MG63 (cell line): Measurements from ENCODE around the gene CALCOCO1. TPM values are rescaled to one million over a fixed set of nuclear protein-coding genes. Genes with fewer than 3 reads are reported as not detected.

Experiments used
- DNase-seq: peaks from one replicate; pipeline ENCODE4 v3.0.0-alpha.2; 2020
- H3K27me3 ChIP-seq: fragments of 250-450 bp; sonication (Bioruptor Pico); 2 replicates; pipeline ENCODE4 v1.5.1; 2020; ENCODE audit warnings: mild to moderate bottlenecking, moderate library complexity
- H3K36me3 ChIP-seq: fragments of 250-450 bp; sonication (Bioruptor Pico); 2 replicates; pipeline ENCODE4 v1.5.1; 2020; ENCODE audit warnings: mild to moderate bottlenecking, moderate library complexity
- H3K4me3 ChIP-seq: fragments of 250-450 bp; sonication (Bioruptor Pico); 2 replicates; pipeline ENCODE4 v1.5.1; 2020; ENCODE audit warnings: mild to moderate bottlenecking, moderate library complexity
- H3K9me3 ChIP-seq: fragments of 250-450 bp; sonication (Bioruptor Pico); 2 replicates; pipeline ENCODE4 v1.5.1; 2020; ENCODE audit warnings: mild to moderate bottlenecking, moderate library complexity
- total RNA-seq: library from RNA; depleted of rRNA; stranded (reverse); fragments of >200 nt; shearing (Covaris generic); gene quantifications from 2 replicates; pipeline ENCODE4 v1.2.3, GENCODE V29; 2014; ENCODE audit warnings: low replicate concordance

Gene CALCOCO1
- total RNA-seq, 1 experiment from 2014 or later: 42.4 TPM

DNA sequence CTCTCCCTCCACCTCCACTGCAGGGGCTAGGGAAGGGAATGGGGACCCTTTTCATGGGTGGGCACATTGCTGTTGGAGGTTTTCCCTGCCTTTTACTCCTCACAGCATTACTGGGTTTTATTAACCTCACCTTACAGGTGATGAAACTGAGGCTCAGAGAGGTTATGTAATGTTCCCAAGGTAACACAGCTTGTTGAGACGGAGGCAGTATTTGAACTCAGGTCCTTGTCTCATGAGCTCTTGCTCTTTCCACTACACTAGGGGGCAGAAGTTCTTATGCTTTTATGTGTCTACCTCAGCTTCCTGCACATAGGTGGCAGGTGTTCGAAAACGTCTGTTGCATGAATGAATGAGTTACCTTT lies 12.9 kb upstream of the CALCOCO1 start:
- no peak overlapping the region for H3K4me3 ChIP-seq
- H3K27me3 ChIP-seq: no peaks in the 10 kb centered on the region
- no peaks in the 10 kb centered on the region for H3K36me3 ChIP-seq
- no peaks in the 10 kb centered on the region for H3K9me3 ChIP-seq
- DNase-seq: no peak

DNA sequence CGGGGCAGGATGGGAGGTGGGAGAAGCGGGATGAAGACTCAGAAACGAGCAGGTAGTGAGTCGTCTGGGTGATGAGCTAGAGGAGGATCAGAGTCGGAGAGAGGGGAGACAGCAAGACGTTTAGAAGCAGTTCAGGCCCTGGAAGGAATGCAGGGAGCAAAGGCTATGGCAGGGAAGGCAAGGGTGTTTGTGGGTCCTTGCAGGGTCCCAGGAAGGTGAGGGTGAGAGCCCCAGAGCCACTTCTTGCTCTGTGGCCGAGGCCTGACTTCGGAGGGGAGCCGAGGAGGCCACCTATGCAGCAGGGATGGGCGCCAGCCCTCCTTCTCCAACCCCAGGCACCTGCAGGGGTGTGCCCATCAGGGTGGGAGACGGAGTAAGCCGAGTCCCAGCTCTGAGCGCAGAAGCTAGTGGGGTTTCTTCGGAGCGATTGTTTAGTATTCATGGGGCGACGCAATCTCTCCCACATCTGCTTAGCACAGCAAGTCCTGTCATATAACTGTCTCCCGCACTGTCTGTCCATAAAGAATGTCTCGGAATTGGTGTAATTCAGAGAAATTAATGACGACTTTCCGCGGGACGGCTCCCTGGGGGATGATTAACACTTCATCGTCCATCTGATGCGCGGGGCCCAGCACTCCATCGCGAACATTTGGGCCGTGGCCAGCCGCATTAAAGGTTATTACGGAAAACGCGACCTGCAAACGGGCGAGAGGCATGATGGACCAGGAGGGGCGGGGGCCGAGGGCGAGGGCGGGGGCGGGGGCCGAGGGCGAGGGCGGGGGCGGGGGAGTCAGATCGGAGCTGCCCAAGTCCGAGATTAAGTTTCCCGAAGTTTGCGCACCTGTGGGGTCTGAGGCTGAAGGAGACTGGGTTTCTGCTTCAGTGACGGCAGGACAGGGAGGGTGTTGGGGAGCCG lies 12.2 kb upstream of the CALCOCO1 start:
- Histone ChIP-seq H3K27me3 (no peaks in the 10 kb centered on the region), H3K4me3 (no peak overlapping the region), H3K9me3 (no peaks in the 10 kb centered on the region), H3K36me3 (no peaks in the 10 kb centered on the region)
- DNase-seq: no peak

DNA sequence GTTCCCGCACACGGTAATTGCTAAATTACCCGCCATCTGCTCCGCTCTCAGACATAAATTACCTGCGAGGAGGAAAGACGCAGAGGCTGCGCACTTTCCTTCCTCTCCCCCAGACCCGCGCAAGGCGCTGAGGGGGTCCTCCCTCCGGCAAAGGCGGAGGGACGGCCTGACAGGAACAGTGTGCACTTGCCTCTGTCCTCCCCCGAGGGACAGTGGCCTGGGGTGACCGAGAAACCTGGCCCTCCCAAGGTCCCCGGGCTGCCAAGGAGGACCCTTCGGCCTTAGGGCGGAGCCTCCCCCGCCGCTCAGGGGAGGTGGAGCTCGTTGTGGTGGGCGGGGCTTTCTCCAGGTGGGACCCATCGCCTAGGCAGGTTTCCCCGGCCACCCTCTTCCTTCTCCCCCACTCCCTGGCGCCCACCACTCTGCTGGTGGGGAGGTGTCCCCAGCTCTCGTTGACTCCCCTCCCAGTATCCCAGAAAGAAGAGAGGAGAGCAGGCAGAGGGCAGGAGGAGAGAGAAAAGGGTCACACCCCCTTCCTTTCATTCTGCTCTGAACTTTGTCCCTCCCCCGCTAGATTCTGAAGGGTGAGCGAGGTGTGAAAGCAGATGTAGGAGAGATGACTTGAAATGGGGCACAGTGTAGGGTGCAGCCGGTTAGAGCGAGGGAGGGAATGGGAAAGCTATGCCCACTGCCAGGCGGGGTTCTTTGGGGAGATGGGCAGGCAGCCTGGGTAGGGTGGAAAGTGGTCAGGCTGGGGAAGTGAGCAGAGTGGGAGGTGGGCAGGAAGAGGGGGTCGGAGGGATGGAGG lies 11.4 kb upstream of the CALCOCO1 start:
- no peaks in the 10 kb centered on the region for H3K27me3 ChIP-seq
- H3K9me3 ChIP-seq: no peaks in the 10 kb centered on the region
- DNase-seq: no peak
- no peak overlapping the region for H3K4me3 ChIP-seq
- no peaks in the 10 kb centered on the region for H3K36me3 ChIP-seq

DNA sequence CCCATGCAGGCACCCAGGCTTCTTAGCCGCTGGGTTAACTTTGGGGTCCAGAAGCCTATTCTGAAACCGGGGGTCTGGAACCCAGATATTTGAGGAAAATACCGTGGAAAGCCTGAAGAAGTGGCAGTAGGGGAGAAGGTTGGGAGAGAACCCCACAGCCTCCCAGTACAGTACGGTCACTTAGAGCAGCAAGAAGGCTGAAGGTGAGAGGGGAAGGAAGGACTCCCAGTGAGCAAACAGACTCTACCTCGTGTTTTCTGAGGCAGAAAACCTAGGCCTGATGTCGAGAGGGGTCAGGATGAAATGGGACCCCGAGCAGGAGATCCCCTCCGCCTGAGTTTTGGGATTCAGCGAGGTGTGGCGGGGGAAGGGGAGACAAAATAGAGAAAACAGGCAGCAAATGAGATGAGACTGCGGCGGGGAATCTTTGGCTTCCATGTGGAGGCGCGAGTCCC lies 10.7 kb upstream of the CALCOCO1 start:
- no peak overlapping the region for H3K4me3 ChIP-seq
- no peaks in the 10 kb centered on the region for H3K27me3 ChIP-seq
- H3K36me3 ChIP-seq: no peaks in the 10 kb centered on the region
- no peak for DNase-seq
- no peaks in the 10 kb centered on the region for H3K9me3 ChIP-seq

DNA sequence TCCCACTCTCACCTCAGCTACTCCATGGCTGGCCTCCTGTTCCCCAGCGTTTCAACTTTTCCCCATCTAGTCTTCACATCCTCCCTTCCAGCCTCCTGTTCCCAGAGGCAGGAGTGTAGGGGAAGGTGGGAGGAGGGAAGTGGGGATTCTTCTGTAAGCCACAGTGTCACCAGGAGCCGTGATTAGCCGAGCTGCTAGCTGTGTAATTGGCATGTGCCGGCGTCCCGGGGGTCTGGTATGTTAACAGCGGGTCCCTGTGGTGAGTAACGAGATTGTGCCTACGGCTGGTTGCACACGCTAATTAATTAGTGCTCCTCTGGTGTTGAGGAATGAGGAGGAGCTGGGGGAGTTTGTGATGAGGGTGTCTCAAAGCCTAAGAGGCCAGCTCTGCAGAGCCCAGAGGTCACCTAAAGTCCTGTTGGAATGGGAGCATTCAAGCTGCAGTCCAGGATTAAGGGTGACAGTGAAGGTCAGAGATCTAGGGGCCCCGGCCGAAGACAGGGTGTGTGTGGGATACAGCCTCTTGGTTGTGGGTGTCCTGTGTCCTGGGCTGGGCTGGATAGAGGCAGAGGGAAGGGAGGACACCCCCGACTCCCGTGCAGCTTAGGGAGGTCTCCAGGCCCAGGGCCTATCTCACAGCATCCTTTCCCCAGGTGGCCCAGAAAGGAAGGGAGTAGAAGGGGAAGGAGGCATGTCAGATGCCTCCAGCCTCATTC lies 10.0 kb upstream of the CALCOCO1 start:
- Histone ChIP-seq H3K27me3 (no peaks in the 10 kb centered on the region), H3K4me3 (no peak overlapping the region), H3K9me3 (no peaks in the 10 kb centered on the region), H3K36me3 (no peaks in the 10 kb centered on the region)
- DNase-seq: no peak

DNA sequence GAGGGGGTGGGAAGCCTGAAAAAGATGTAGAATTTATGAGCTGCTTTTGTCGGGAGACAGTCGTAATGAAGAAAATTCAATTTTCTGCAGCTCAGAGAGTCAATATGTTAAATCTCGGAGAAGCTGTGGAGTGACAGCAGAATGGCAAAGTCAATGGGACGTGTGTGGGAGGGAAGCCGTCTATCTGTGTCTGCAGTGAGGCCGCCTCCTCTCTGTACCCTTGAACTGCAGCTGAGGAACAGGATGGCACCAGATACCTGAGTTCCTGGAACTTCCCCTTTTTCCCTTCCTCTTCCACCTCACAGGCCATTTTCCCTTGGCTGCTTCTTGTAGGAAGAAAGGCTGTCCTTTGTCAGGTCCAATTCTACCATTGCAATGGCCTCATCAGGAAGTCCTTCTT lies 9.3 kb upstream of the CALCOCO1 start:
- Histone ChIP-seq H3K4me3 (no peak overlapping the region), H3K9me3 (no peaks in the 10 kb centered on the region), H3K27me3 (no peaks in the 10 kb centered on the region), H3K36me3 (no peaks in the 10 kb centered on the region)
- DNase-seq: no peak

DNA sequence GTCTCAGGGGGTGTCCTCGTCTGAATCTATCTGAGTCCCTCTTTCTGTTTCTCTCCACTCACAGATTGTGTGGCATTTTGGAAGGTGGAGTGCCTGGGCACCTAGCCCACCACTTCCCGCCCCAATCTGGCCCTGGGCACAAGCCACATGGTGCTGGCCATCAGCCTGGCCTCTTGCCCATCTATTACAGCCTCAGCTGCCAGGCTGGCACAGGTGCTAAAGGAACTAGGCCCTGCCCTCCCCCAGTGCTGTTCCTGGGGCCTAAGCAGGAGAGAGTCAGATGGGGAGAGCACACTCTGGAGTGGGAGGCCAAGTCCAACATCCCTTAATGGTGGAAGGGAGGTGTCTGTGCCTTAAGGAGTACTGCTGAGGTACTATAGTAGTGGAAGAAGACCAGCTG lies 8.3 kb upstream of the CALCOCO1 start:
- H3K27me3 ChIP-seq: no peaks in the 10 kb centered on the region
- no peak for DNase-seq
- no peaks in the 10 kb centered on the region for H3K9me3 ChIP-seq
- no peaks in the 10 kb centered on the region for H3K36me3 ChIP-seq
- no peak overlapping the region for H3K4me3 ChIP-seq

DNA sequence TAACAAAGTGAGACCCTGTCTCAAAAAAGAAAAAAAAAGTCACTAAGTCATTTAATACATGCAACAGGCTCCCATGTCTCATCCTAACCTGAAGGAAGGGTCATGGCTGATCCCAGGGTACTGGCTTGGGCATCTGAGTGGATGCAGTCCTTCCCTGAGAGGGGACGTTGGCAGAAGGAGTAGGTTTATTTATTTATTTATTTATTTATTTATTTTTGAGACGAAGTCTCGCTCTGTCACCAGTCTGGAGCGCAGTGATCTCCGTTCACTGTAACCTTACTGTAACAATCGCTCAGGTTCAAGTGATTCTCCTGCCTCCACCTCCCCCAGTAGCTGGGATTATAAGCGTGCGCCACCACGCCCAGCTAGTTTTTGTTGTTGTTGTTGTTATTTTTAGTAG lies 7.2 kb upstream of the CALCOCO1 start:
- Histone ChIP-seq H3K9me3 (no peaks in the 10 kb centered on the region), H3K4me3 (no peak overlapping the region), H3K27me3 (no peaks in the 10 kb centered on the region), H3K36me3 (no peaks in the 10 kb centered on the region)
- DNase-seq: no peak

DNA sequence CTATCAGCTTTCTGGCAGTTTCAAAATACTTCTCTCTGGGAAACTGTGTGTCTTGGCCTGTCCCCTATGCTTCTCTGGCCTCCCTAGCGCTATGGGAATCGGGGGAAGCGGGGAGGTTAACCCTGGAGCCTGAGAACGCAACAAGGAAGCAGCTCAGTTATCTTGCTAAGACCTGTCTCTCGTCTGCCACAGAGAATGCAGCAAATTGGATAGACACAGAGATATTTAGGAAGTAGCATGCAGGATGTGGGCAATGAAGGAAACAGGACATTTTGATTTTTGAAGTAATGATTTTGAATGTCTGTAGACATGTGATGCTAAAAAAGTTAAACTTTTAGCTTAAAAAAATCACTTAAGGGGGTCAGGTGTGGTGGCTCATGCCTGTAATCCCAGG lies 6.6 kb upstream of the CALCOCO1 start:
- H3K4me3 ChIP-seq: no peak overlapping the region
- no peaks in the 10 kb centered on the region for H3K27me3 ChIP-seq
- no peak for DNase-seq
- no peaks in the 10 kb centered on the region for H3K36me3 ChIP-seq
- H3K9me3 ChIP-seq: no peaks in the 10 kb centered on the region

DNA sequence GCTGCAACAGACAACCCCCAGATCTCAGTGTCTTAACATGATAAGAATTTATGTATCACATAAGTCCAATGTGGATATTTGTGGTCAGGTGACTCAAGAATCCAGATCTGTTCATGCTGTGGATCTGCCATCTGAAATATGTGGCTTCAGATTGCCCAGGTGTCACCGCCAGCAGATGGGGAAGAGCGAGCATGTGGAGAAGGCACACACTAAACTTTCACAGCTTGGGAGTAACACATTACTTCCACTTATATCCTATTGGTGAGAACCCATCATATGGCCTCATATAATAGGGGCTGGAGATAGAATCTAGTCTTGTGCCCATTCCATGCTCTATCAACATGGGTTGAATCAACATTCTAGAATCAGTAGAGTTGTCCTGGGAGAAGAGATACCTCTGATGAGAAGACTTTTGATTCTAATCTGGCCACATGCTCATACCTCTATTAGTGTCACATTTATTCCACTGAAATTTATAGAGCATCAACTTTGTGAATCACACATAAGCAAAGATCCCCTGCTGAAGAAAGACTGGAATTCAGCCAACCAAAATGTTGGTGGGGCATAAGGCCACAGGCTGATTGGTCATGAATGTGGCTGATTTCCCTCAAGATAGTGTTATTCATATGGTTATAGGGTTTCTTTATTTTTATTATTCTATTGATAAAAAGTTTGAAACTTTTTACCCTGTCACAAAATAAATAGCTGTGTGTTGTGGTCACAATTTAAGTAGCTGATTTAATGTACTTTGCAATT lies 6.0 kb upstream of the CALCOCO1 start:
- no peaks in the 10 kb centered on the region for H3K9me3 ChIP-seq
- no peaks in the 10 kb centered on the region for H3K27me3 ChIP-seq
- DNase-seq: no peak
- no peaks in the 10 kb centered on the region for H3K36me3 ChIP-seq
- H3K4me3 ChIP-seq: no peak overlapping the region

DNA sequence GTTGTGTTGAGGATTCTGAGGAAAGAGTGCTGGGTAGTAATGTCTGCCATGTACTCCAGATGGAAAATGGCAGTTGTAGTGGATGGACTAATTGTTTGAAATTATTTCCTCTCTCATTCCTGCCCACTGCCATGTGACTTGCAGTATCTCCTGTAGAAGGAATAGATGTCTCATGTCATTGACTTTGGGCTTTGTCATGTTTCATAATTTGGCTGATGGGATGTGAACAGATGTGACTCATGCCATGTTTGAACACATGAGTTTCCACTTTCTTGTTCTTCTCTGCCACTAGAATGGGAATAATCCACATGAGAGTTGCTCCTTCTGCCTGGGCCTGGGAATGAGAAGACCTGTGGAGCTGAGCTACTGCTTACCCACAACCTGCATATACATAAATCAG lies 2.4 kb upstream of the CALCOCO1 start:
- Histone ChIP-seq H3K4me3 (no peak overlapping the region), H3K9me3 (no peaks in the 10 kb centered on the region), H3K27me3 (no peaks in the 10 kb centered on the region), H3K36me3 (no peaks in the 10 kb centered on the region)
- DNase-seq: no peak

DNA sequence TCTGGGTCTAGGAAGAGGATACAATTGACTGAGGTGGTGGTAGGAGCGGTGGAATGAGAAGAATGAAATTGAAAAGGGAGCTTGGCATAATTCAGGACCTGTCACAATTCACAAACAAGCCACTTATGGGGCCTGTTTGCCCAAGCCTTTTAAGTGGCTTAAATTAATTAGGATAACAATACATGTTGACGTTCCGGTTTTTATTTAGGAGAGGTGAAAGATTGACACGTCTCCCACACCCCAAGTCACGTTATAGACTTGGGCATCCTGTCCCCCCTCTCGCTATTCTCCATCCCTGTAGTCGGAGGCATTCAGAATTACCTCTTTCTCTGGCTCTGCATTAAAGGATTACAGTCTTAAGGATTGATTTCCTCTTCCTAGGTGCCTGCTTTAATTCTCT lies 954 bp upstream of the CALCOCO1 start:
- H3K27me3 ChIP-seq: no peaks in the 10 kb centered on the region
- peak overlapping the region; percentile 75 for H3K4me3 ChIP-seq
- H3K36me3 ChIP-seq: no peaks in the 10 kb centered on the region
- no peak for DNase-seq
- H3K9me3 ChIP-seq: no peaks in the 10 kb centered on the region

DNA sequence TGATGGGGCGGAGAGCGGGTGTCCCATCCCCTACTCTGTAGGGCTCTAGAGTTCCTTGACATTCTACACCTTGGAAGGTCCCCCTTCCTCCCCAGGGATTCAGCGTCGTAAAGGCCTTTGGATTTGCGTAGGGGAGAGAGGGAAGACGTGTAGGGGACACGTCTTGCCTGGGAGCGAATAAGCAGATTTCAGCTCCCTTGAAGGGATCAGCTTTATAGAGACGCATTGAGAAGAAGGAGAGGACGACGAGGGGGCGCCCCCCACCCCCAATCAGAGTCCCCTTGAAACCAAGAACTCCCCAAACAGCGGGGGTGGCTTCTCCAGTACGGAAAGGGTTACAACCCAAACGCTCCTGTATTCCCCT lies 324 bp downstream of the CALCOCO1 start:
- no peaks in the 10 kb centered on the region for H3K27me3 ChIP-seq
- no peak for DNase-seq
- H3K9me3 ChIP-seq: no peaks in the 10 kb centered on the region
- H3K4me3 ChIP-seq: peak overlapping the region; percentile 75
- H3K36me3 ChIP-seq: no peaks in the 10 kb centered on the region

DNA sequence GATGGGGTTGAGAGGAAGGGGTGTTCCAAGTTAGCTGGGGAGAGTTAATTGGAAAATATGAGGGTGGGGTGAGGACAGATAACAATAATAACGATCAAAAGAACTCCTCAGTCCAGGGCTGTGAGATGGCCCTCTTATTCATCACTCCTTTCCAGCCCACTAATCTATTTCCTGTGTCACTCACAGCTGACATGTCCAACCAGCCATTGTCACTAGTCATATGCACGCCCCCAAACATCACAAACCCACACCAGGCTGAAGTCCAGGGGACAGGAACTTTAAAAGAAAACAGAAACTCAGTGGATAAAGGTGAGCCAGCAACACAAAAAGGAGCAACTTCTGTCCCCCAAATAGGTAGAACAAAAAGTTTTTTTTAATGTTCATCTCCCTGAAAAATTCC lies 911 bp downstream of the CALCOCO1 start:
- no peaks in the 10 kb centered on the region for H3K27me3 ChIP-seq
- H3K36me3 ChIP-seq: no peaks in the 10 kb centered on the region
- no peaks in the 10 kb centered on the region for H3K9me3 ChIP-seq
- H3K4me3 ChIP-seq: peak overlapping the region; percentile 75
- no peak for DNase-seq

DNA sequence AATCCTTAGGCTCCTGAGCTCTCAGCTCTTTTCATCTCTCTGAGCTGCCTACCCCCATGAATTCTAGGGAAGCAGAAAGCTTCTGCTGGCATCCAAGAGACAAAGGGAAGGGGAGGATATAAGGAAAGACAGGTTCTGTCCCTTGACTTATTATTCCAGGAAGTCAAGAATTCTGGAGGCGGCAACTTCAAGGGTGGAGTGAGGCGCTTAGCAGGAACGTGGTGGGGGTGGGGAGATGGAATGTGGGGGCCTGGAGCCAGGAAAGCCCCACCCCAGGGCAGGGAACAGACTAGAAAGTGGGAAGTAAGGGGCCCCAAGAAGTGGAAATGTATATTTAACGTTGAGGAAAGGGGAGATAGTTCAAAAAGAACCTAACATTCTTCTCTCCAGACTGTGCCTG lies 1.4 kb downstream of the CALCOCO1 start:
- no peaks in the 10 kb centered on the region for H3K36me3 ChIP-seq
- DNase-seq: peak; percentile 9
- H3K9me3 ChIP-seq: no peaks in the 10 kb centered on the region
- no peaks in the 10 kb centered on the region for H3K27me3 ChIP-seq
- H3K4me3 ChIP-seq: no peak overlapping the region

DNA sequence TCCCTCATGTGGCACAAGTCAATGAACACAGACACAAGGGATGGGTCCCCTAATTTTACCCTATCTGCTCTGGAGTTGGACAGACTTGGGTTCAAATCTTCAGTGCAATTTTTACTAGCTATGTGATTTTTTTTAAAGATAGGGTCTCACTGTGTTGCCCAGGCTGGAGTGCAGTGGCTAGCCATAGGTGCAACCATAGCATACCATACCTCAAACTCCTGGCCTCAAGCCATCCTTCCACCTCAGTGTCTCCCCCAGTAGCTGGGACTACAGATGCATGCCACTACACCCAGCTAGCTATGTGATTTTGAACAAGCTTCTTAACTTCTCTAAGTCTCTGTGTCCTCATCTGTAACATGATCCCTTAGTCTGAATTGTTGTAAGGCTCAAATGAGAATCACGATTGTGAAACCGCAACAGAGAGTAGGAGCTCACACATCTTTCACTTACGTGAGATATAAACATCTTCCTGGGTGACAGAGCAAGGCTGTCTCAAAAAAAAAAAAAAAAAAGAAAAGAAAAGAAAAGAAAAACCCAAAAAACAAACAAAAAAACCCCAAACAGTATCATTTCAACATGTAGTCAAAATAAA lies 4.7 kb downstream of the CALCOCO1 start:
- Histone ChIP-seq H3K36me3 (no peaks in the 10 kb centered on the region), H3K4me3 (no peak overlapping the region), H3K27me3 (no peaks in the 10 kb centered on the region), H3K9me3 (no peaks in the 10 kb centered on the region)
- no peak for DNase-seq
